Neural progenitor cell (in vitro differentiated cells): ENCODE measurements around the gene NAMPT. TPM values are rescaled to one million over a fixed set of nuclear protein-coding genes. Genes with fewer than 3 reads are reported as not detected.

Experiments
- DNase-seq: peaks from one replicate; pipeline ENCODE4 v3.0.0-alpha.2; 2016; ENCODE audit warnings: low spot score
- H2AFZ ChIP-seq: fragments of 200-600 bp; sonication (generic); replicated peaks from 2 replicates; pipeline ENCODE4 v1.6.1; 2016; ENCODE audit warnings: antibody characterized with exemption
- H3F3A ChIP-seq: fragments of 200-600 bp; sonication (generic); 2 replicates; pipeline ENCODE4 v1.6.1; 2016; ENCODE audit warnings: antibody characterized with exemption, low read depth
- H3K27ac ChIP-seq: fragments of 200-600 bp; sonication (generic); 2 replicates; pipeline ENCODE4 v1.5.1; 2016; ENCODE audit warnings: mild to moderate bottlenecking
- H3K27me3 ChIP-seq: fragments of 200-600 bp; sonication (generic); 2 replicates; pipeline ENCODE4 v1.6.1; 2016; ENCODE audit warnings: mild to moderate bottlenecking, moderate library complexity
- H3K36me3 ChIP-seq: fragments of 200-600 bp; sonication (generic); 2 replicates; pipeline ENCODE4 v1.5.1; 2016
- H3K4me1 ChIP-seq: fragments of 200-600 bp; sonication (generic); 2 replicates; pipeline ENCODE4 v1.6.1; 2016; ENCODE audit warnings: mixed run types
- H3K4me2 ChIP-seq: fragments of 200-600 bp; sonication (generic); 2 replicates; pipeline ENCODE4 v1.6.1; 2016
- H3K4me3 ChIP-seq: fragments of 200-600 bp; sonication (generic); 2 replicates; pipeline ENCODE4 v1.5.1; 2016
- H3K79me2 ChIP-seq: fragments of 200-600 bp; sonication (generic); 2 replicates; pipeline ENCODE4 v1.6.1; 2016; ENCODE audit warnings: low read depth
- H3K9ac ChIP-seq: fragments of 200-600 bp; sonication (generic); 2 replicates; pipeline ENCODE4 v1.6.1; 2016
- H3K9me3 ChIP-seq: fragments of 200-600 bp; sonication (generic); 2 replicates; pipeline ENCODE4 v1.5.1; 2016; ENCODE audit warnings: low read depth
- H4K20me1 ChIP-seq: fragments of 200-600 bp; sonication (generic); 2 replicates; pipeline ENCODE4 v1.6.1; 2016; ENCODE audit warnings: low read depth
- H3K27ac Mint-ChIP-seq: 3 replicates; pipeline ENCODE4 v1.8.0; 2021; ENCODE audit warnings: mixed read lengths
- H3K27me3 Mint-ChIP-seq: 2 replicates; pipeline ENCODE4 v1.8.0; 2022; ENCODE audit warnings: low read depth, mild to moderate bottlenecking, inconsistent platforms, moderate library complexity, mixed read lengths; ENCODE audit not compliant: insufficient read depth
- H3K36me3 Mint-ChIP-seq: 3 replicates; pipeline ENCODE4 v1.8.0; 2021; ENCODE audit warnings: mixed read lengths
- H3K4me1 Mint-ChIP-seq: 3 replicates; pipeline ENCODE4 v1.8.0; 2021; ENCODE audit warnings: mixed read lengths
- H3K4me3 Mint-ChIP-seq: 3 replicates; pipeline ENCODE4 v1.8.0; 2021; ENCODE audit warnings: mild to moderate bottlenecking, moderate library complexity, mixed read lengths
- H3K9me3 Mint-ChIP-seq: 3 replicates; pipeline ENCODE4 v1.8.0; 2020; ENCODE audit warnings: mixed read lengths
- EZH2 ChIP-seq: fragments of 200-600 bp; sonication (generic); IDR thresholded peaks from 2 replicates; pipeline ENCODE4 v1.6.1; 2017; ENCODE audit warnings: antibody characterized with exemption, mild to moderate bottlenecking, moderate library complexity
- EZH2phosphoT487 ChIP-seq: fragments of 200-600 bp; sonication (generic); IDR thresholded peaks from 2 replicates; pipeline ENCODE4 v1.6.1; 2017; ENCODE audit warnings: antibody characterized with exemption
- total RNA-seq: library from RNA; depleted of rRNA; stranded (reverse); fragments of >200 nt; gene quantifications from 2 replicates; pipeline ENCODE4 v1.2.3, GENCODE V29; 2015; ENCODE audit warnings: low replicate concordance
- TF ChIP-seq, protein P1 (sequence below): fragments of 200-600 bp; sonication (generic); IDR thresholded peaks from 2 replicates; pipeline ENCODE4 v1.5.1; 2017; ENCODE audit warnings: antibody characterized with exemption, mild to moderate bottlenecking

The NAMPT gene
- total RNA-seq, 1 donor from 2014 or later = 143 TPM

DNA sequence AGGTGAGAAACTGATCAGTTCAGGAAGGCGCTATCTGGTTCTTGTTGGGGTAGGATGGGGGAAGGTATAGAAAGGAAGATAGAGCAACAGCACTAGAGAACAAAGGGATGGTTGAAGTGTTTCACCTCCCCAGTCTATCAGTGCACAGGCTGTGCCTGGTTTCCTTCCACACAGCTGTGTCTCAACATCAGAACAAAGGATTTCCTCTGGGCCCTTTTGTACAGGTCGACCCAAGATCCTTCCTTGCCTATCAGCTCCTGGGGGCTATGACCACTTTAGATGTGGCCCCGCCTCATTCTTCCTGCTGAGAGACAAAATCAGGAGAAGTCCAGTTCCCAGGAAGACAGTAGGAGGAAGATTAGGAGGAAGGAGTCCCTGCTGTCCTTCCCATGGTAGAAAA is 65.6 kb downstream of the NAMPT start:
- Mint-ChIP-seq H3K4me1 (peaks cover 5% of the 10 kb centered on the region), H3K36me3 (no peaks in the 10 kb centered on the region), H3K27ac (no peak overlapping the region), H3K27me3 (no peaks in the 10 kb centered on the region), H3K4me3 (no peak overlapping the region), H3K9me3 (no peaks in the 10 kb centered on the region)
- no peaks in the 10 kb centered on the region for H3K36me3 ChIP-seq
- no peak overlapping the region for H3K9ac ChIP-seq
- H3K79me2 ChIP-seq = no peaks in the 10 kb centered on the region
- H3K27ac ChIP-seq = no peak overlapping the region
- no peaks in the 10 kb centered on the region for H3F3A ChIP-seq
- TF ChIP-seq, protein P1, sequence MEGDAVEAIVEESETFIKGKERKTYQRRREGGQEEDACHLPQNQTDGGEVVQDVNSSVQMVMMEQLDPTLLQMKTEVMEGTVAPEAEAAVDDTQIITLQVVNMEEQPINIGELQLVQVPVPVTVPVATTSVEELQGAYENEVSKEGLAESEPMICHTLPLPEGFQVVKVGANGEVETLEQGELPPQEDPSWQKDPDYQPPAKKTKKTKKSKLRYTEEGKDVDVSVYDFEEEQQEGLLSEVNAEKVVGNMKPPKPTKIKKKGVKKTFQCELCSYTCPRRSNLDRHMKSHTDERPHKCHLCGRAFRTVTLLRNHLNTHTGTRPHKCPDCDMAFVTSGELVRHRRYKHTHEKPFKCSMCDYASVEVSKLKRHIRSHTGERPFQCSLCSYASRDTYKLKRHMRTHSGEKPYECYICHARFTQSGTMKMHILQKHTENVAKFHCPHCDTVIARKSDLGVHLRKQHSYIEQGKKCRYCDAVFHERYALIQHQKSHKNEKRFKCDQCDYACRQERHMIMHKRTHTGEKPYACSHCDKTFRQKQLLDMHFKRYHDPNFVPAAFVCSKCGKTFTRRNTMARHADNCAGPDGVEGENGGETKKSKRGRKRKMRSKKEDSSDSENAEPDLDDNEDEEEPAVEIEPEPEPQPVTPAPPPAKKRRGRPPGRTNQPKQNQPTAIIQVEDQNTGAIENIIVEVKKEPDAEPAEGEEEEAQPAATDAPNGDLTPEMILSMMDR = no peak
- TF ChIP-seq EZH2phosphoT487 (no peak), EZH2 (no peak)
- H3K9me3 ChIP-seq = no peaks in the 10 kb centered on the region
- H3K27me3 ChIP-seq = no peaks in the 10 kb centered on the region
- no peaks in the 10 kb centered on the region for H3K4me1 ChIP-seq
- no peak overlapping the region for H2AFZ ChIP-seq
- H3K4me2 ChIP-seq = no peak overlapping the region
- no peak for DNase-seq
- H4K20me1 ChIP-seq = no peaks in the 10 kb centered on the region
- no peak overlapping the region for H3K4me3 ChIP-seq

DNA sequence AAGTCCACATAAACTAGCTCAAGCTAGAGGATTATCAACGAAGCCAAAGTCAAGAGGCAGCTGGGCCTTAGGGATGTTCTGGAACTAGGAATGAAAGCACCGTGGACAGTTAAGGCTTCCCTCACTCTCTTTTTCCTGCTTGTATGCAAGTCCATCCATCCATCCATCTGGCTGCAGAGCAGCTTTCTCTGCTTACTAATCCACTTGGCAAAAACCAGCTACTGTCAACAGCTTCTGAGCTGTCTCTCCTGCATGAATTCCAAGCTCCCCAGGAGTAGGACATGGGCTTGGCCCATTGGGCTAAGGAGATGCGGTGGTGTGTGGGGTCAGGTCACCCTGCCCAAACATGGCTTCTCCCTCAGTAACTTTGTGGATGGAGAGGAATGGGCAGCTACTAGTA is 66.2 kb downstream of the NAMPT start:
- Histone ChIP-seq H4K20me1 (no peaks in the 10 kb centered on the region), H3K9ac (no peak overlapping the region)

DNA sequence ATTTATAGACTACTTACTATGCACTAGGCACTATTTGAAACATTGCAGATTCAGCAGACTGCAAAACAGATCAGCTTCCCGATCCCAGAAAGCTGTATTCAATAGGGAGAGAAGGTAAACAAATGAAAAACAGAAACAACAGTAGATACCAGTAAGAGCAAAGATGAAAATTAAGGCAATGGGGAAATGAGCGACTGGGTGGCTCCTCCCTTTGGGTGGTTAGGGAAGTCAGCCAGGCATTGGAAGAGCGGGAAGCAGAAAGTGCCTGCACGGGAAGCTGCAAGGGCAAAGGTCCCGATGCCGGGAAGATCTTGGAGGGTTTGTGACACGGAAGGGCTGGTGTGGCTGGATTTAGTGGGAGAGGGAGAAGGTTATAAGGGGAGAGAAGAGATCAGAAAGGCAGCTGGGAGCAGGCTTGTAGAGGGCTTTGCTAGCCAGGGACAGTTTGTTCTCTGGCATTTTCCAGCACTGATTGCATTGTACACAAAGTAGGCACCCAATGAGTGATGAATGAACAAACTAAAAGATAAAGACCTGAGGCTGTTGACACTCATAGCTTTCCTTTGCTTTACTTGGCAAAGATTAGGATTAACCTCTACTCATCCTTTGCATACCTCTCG is 67.8 kb downstream of the NAMPT start:
- Histone ChIP-seq H3K27me3 (no peaks in the 10 kb centered on the region), H3K27ac (no peak overlapping the region), H3K4me1 (no peaks in the 10 kb centered on the region), H3K9me3 (no peaks in the 10 kb centered on the region), H3K9ac (no peak overlapping the region), H3K4me2 (no peak overlapping the region), H2AFZ (no peak overlapping the region), H3K36me3 (no peaks in the 10 kb centered on the region), H4K20me1 (no peaks in the 10 kb centered on the region), H3F3A (no peaks in the 10 kb centered on the region), H3K79me2 (no peaks in the 10 kb centered on the region), H3K4me3 (no peak overlapping the region)
- Mint-ChIP-seq H3K4me3 (no peak overlapping the region), H3K4me1 (peaks cover 5% of the 10 kb centered on the region), H3K27me3 (no peaks in the 10 kb centered on the region), H3K27ac (peak overlapping the region; percentile 31), H3K36me3 (no peaks in the 10 kb centered on the region), H3K9me3 (peaks cover 2% of the 10 kb centered on the region)
- TF ChIP-seq EZH2 = no peak
- TF ChIP-seq EZH2phosphoT487 = no peak
- TF ChIP-seq, protein P1 = no peak
- no peak for DNase-seq

More for the DNA sequence above, 66.2 kb downstream of the NAMPT start:
- H2AFZ ChIP-seq = no peak overlapping the region
- no peak for DNase-seq
- H3K36me3 Mint-ChIP-seq = no peaks in the 10 kb centered on the region
- H3K4me3 ChIP-seq = no peak overlapping the region
- H3K36me3 ChIP-seq = no peaks in the 10 kb centered on the region
- H3K27ac ChIP-seq = no peak overlapping the region
- no peak overlapping the region for H3K4me3 Mint-ChIP-seq
- H3F3A ChIP-seq = no peaks in the 10 kb centered on the region
- no peak overlapping the region for H3K27ac Mint-ChIP-seq
- no peaks in the 10 kb centered on the region for H3K4me1 ChIP-seq
- H3K27me3 Mint-ChIP-seq = no peaks in the 10 kb centered on the region
- H3K4me2 ChIP-seq = no peak overlapping the region
- no peaks in the 10 kb centered on the region for H3K27me3 ChIP-seq
- H3K79me2 ChIP-seq = no peaks in the 10 kb centered on the region
- no peaks in the 10 kb centered on the region for H3K9me3 Mint-ChIP-seq
- H3K4me1 Mint-ChIP-seq = peaks cover 5% of the 10 kb centered on the region
- TF ChIP-seq, protein P1 = no peak
- TF ChIP-seq EZH2phosphoT487 (no peak), EZH2 (no peak)
- H3K9me3 ChIP-seq = no peaks in the 10 kb centered on the region
